ENCODE measurements around the gene SMARCD1.
A peak's percentile ranks its signal among the peaks of the same experiment; 100 is the strongest.

SMARCD1 gene

GRCh38 chr12:50104417-50105366 is 19.6 kb downstream of the SMARCD1 start:
- DNase-seq (ENCODE audit: low read depth, low spot score): no peak

GRCh38 chr12:50105913-50106450 is 20.8 kb downstream of the SMARCD1 start:
- DNase-seq (ENCODE audit: low read depth, low spot score): no peak

GRCh38 chr12:50106907-50107306 is 21.8 kb downstream of the SMARCD1 start:
- no peak for DNase-seq (ENCODE audit: low read depth, low spot score)

- DNase-seq (ENCODE audit: low read depth, low spot score): no peak
These were observed 22.5 kb downstream of the SMARCD1 start for GRCh38 chr12:50107416-50108268.

GRCh38 chr12:50109319-50109718 is 24.2 kb downstream of the SMARCD1 start:
- DNase-seq (ENCODE audit: low read depth, low spot score): no peak

GRCh38 chr12:50110127-50110761 is 25.1 kb downstream of the SMARCD1 start:
- no peak for DNase-seq (ENCODE audit: low read depth, low spot score)

- no peak for DNase-seq (ENCODE audit: low read depth, low spot score)
These were observed 25.7 kb downstream of the SMARCD1 start for GRCh38 chr12:50110762-50111351.

- no peak for DNase-seq (ENCODE audit: low read depth, low spot score)
These were observed 26.2 kb downstream of the SMARCD1 start for GRCh38 chr12:50111395-50111692.

GRCh38 chr12:50111693-50112455 is 26.7 kb downstream of the SMARCD1 start, which contains the start of gene COX14:
Gene COX14, plus strand, starts transcription at chr12:50112236. Its CDS starts 7,808 bp downstream, at chr12:50120044.
- peak; percentile 99 for DNase-seq (ENCODE audit: low read depth, low spot score)

GRCh38 chr12:50112456-50113218 is 27.5 kb downstream of the SMARCD1 start:
- no peak for DNase-seq (ENCODE audit: low read depth, low spot score)

- DNase-seq (ENCODE audit: low read depth, low spot score): no peak
These were observed 32.0 kb downstream of the SMARCD1 start for GRCh38 chr12:50117057-50117622.

GRCh38 chr12:50119387-50119786 is 34.2 kb downstream of the SMARCD1 start:
- DNase-seq (ENCODE audit: low read depth, low spot score): no peak

GRCh38 chr12:50120521-50120920 is 35.4 kb downstream of the SMARCD1 start:
- no peak for DNase-seq (ENCODE audit: low read depth, low spot score)

GRCh38 chr12:50120953-50121352 is 35.8 kb downstream of the SMARCD1 start:
- DNase-seq (ENCODE audit: low read depth, low spot score): no peak

GRCh38 chr12:50121641-50122040 is 36.5 kb downstream of the SMARCD1 start:
- no peak for DNase-seq (ENCODE audit: low read depth, low spot score)

GRCh38 chr12:50123203-50123602 is 38.1 kb downstream of the SMARCD1 start:
- DNase-seq (ENCODE audit: low read depth, low spot score): no peak

GRCh38 chr12:50127546-50127945 is 42.4 kb downstream of the SMARCD1 start:
- DNase-seq (ENCODE audit: low read depth, low spot score): no peak

- DNase-seq (ENCODE audit: low read depth, low spot score): no peak
These were observed 44.1 kb downstream of the SMARCD1 start for GRCh38 chr12:50129290-50129689.

- no peak for DNase-seq (ENCODE audit: low read depth, low spot score)
These were observed 47.5 kb downstream of the SMARCD1 start for GRCh38 chr12:50132505-50133135.
